Erythroblast (primary cell): Measurements from ENCODE around the gene RNASEH2B.

Source experiments
- DNase-seq, 2 experiments: peaks; one replicate each; lab custom pipeline; 2025; lab: John Stamatoyannopoulos, UW
- GATA1 ChIP-seq: IDR thresholded peaks from 2 replicates; pipeline ENCODE4 v1.6.1; 2011; ENCODE audit warnings: low read depth, mild to moderate bottlenecking, control low read depth, low read length, moderate library complexity
- POLR2A ChIP-seq: IDR thresholded peaks from 2 replicates; pipeline ENCODE4 v1.6.1; 2011; ENCODE audit warnings: mild to moderate bottlenecking, low read length

Gene RNASEH2B

DNA sequence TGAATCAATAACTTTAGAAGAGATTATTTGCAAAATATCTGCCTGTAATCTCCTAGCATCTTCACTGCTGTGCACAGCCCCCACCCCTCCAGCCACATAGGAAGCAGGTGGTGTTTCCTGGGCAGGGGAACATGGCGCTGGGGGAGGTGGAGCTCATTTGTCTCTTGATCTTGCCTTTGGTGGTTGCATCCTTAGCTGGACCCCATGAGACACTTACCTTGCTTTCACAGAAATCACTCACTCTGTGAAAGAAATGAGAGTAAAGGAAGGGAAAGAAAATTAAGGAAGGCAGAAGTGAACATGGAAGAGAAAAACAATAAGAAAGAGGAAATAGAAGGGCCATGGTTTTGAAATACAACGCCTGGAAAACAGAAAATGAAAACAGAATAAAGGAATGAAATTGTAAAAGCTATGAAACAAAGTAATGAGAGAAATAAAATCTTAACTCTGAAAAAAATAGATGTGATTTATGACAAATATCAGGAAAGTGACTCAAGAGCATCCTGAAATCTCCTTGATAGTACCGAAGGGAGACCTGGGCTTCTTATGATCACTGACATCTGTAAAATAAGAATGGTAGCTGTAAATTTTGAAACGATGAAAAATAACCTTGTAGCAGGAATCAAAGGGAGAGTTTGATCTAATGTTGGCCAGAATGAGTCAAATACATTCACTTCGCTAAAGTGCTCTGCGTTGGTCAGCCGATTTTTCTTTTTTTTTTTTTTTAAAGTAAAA is 17.2 kb upstream of the RNASEH2B start:
- no peak for DNase-seq
- no peak for TF ChIP-seq POLR2A
- no peak for TF ChIP-seq GATA1

DNA sequence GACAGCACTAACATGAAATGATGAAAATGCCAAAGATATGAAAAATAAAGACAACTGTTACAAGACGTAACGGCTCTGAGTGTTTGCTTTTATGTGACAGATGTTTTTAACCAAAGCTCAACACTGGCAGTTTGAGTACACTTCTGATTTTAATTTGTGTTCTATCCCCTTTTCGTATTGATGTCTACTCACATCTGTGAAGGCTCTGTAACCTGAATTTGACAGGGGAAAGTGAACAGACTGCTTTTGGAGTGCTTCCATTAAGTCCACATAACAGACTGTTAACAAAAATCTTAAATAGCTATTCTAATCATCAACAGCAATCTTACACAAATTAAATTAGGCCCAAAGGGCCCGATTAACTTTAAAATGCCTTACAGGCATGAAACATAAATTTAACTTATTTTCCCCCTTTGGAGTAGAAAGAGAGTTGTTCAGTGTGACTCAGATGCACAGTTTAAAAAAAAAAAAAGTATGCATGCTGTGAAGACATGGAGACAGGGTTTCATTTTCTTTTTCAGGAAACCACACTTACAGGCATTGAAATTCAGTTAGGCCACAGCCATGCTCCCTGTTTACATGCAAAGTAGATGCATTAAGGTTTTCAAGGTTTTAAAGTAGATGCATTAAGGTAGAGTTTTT is 16.3 kb upstream of the RNASEH2B start:
- no peak for DNase-seq
- no peak for TF ChIP-seq POLR2A
- TF ChIP-seq GATA1: no peak

DNA sequence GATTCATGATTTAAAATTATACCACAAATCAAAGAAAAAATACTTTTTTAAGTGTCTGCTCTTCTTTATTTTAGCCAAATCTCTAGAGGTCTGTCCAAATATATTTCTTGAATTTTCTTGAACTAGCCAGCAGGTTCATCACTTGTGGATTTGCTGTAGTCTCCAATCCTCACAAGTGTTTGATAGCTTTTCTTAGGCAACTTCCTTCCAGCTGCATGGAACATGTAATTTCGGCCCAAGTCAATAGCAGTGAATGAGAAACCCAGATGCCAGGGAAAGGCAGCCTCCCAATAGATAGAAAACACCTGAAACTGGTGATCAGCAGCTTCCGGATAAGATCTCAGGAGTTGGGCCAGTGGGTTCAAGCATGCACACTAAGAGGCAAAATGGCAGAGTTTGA is 15.6 kb upstream of the RNASEH2B start:
- TF ChIP-seq GATA1 (no peak), POLR2A (no peak)
- no peak for DNase-seq

DNA sequence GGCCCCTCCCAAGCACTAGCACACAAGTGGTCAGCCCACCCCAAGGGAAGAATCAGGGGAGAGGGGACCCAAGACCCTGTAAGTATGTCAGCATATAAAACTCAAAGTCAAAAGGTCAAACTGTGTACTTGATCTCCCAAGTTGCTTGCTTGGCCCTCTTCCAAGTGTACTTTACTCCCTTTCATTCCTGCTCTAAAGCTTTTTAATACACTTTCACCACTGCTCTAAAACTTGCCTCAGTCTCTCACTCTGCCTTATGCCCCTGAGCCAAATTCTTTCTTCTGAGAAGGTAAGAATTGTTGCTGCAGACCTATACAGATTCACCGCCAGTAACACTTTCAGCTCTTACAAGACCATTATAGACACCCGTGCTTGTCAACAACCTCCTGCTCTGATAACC is 15.1 kb upstream of the RNASEH2B start:
- TF ChIP-seq POLR2A: no peak
- TF ChIP-seq GATA1: no peak
- DNase-seq: no peak

DNA sequence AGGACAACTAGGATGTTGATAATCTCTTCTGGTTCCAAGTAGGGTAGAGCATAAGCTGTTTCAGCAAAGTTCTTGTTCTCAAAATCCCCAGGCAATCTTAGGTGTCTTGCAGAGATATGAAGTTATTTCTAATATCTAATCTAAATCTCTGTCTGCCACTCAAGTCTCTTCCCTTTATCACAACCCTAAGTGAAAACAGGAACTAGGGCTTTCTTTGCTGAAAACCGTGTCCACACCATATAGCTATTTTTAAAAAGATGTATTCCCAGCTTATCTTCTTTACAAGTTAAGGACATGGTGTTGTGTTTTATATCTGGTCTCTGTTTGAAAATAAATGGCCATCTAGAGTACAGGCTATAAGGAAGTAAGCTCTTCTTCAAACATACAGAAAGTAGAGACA is 11.3 kb upstream of the RNASEH2B start:
- no peak for DNase-seq
- TF ChIP-seq GATA1 (no peak), POLR2A (no peak)

DNA sequence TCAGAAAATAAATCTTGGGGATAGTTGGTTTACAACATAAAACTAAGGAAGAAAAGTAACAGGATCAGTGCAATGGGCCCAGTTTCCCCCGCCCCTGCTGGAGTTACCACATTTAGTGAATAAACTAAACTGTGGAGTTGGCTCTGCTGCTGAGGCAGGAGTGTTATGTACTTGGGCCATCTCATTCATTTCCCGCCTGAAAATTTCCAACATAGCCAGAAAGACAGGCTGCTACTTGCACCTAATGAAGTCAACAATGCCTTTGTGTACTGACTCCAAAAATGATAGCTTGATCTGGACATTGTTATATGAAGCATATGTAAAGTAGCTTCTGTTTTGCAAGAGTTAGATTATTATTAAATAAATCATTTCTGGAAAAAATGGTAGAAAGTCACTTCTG is 7.9 kb upstream of the RNASEH2B start:
- no peak for TF ChIP-seq POLR2A
- no peak for TF ChIP-seq GATA1

DNA sequence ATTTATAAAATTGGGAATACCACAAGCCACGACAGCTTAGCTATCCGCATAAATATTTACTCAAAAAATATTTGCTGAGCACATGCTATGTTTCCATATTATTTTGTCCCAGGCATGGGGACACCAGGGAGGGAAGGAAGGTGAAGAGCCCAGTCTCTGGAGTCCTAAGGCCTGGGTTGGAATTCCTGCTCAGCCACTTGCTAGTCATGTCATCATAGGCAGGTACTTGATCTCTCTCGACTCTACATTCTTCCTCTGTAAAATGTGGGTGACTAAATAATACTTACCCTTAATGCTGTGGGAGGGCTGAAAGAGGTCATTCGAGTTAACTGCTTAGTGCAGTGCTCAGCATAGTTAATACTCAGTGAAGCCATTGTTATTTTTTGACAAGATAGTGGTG is 4.3 kb upstream of the RNASEH2B start:
- DNase-seq: no peak
- TF ChIP-seq GATA1 (no peak), POLR2A (no peak)

More for the DNA sequence above, 7.9 kb upstream of the RNASEH2B start:
- DNase-seq: no peak

DNA sequence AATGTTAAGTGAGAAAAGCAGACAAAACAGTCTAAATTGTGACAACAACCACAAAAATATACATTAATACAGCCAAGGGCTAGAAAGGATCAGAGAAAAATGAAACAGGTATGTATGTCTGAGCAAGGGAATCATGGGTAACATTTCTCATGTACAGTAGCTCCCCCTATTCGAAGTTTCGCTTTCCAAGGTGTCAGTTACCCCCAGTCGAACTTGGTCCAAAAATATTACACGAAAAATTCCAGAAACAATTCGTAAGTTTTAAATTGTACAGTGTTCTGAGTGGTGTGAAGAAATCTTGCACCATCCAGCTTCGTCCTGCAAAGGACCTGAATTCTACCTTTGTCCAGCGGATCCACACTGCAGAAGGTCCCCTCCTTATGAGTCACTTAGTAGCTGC is 1.8 kb upstream of the RNASEH2B start:
- no peak for DNase-seq
- TF ChIP-seq POLR2A (no peak), GATA1 (no peak)

DNA sequence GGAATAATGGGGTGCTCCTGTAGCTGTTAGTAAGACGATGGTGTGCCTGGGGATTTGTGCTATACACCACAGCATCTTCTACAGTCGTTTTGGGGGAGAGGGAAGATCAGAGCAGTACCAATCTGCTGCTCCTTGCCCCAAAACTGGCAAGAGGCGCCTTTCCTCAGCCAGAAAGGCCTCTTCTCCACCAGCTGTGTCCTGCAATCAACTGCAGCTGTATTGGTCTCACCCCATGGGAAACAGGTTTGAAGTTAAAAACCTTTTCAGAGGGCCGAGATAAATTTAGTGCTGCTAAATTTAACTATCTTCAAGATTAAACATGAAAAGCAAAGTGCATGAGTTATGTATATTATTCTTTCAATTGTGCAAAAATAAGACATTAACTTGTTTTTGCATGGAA is 1.2 kb upstream of the RNASEH2B start:
- TF ChIP-seq POLR2A (no peak), GATA1 (no peak)

DNA sequence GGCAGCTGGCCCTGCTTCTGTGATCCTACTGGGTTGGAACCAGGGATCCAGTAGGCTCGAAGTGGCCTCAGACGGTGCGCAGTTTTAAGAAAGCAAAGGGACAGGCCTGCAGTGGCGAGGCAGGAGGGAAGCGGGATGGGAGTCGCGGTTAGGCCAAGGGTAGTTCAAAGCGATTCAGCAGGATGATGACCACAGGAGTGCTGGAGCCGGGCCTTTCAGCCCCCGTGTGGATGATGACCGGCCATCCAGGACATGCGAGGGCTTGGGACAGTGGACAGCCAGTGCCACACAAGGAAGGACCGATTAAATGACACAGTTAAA is 854 bp downstream of the RNASEH2B start:
- no peak for TF ChIP-seq POLR2A
- TF ChIP-seq GATA1: no peak

More for the DNA sequence above, 1.2 kb upstream of the RNASEH2B start:
- no peak for DNase-seq

DNA sequence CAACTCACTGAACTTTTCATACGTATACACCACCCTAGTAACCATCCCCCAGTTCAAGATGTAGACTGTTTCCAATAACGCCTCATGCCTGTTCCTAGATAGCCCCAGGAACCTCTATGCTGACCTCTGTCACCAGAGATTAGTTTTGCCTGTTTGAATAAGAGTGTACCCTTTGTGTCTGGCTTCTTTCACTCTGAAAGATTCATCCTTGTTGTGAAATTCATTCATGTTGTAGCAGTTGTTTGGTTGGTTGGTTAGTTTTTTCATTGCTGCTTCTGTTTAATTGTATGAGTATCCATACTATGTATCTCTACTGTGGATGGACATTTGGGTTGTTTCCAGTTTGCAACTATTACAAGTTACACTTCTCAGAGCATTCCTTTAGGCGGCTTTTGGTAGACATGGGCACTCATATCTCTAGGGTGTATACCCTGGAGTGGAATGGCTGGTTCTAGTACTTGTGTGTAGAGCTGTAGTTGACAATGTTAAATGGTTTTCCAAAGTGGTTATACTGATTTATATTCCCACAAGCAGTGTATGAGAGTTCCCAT is 1.6 kb downstream of the RNASEH2B start:
- DNase-seq: peak; percentile 78 to 91
- TF ChIP-seq POLR2A (no peak), GATA1 (no peak)

More for the DNA sequence above, 854 bp downstream of the RNASEH2B start:
- DNase-seq: peak; percentile 81 to 86

DNA sequence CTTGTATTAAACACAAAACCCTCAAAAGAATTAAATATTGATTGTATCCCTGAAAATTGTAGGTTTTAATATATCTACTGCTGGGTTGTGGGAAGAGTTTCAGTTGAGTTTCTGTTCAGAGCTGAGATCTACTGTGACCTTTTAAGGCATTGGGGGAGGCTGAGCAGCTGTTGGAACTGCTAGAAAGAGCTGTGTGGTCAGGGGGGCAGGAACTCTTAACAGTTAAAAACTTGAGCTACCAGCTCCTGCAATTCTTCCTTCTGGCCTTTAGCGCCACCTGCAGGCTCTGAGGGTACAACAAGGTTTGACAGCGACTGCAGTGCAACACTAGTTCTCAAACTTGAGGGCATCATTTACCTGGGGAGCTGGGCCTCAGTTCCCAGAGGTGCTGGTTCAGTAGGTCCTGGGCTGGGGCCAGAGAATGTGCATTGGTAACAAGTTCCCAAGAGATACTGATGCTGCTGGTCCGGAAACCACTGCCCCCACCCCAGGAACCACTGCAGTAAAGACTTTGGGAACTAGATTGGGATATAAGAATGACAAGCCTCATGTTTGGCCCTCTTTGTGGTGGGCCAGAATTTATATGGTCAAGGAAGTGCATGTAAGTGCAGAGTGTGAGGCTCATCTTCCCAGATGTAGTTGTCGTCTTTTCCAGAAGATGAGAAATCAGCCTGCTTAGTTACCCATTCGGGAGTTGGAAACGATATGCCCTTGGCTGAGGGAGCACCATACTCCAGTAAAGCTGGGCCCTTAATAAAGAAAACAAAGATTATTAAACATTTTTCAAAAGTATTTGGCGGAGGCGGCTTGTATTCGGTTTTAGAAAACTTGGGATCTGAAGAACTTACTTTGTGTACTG is 2.6 kb downstream of the RNASEH2B start:
- TF ChIP-seq GATA1 (no peak), POLR2A (no peak)
- peak; percentile 92 for DNase-seq

DNA sequence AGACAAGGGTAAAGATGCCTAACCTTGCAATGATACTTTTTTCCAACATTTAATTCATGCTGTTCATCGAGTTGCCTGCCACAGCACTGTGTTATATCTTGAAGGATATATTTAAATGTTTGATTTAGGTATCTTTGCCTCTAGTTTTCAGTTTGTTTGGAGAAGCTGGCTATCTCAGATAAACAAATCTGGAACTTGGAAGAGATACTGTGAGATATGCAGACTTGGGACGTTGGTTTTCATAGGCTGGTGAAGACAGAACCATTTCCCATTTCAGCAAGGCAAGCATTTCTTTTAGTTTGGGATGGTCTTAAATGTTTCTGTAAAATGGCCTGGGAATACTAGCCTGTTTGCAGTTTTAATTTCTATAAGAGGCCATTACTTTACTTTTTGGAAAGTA is 3.3 kb downstream of the RNASEH2B start:
- DNase-seq: peak; percentile 20 to 52
- TF ChIP-seq GATA1 (no peak), POLR2A (no peak)
